SJSA1 (cell line): Measurements from ENCODE around the gene CKS2. TPM values are rescaled to one million over a fixed set of nuclear protein-coding genes. Genes with fewer than 3 reads are reported as not detected.

Experiments
- DNase-seq, 2 experiments: peaks; one replicate each; pipeline ENCODE4 v3.0.0-alpha.2; 2015 to 2020; ENCODE audit warnings: low spot score in 2 of 2, low read depth in 1 of 2
- H3K27ac ChIP-seq: fragments of 250-450 bp; sonication (Bioruptor Pico); 2 replicates; pipeline ENCODE4 v1.5.1; 2020; ENCODE audit warnings: mild to moderate bottlenecking, moderate library complexity
- H3K27me3 ChIP-seq: fragments of 250-450 bp; sonication (Bioruptor Pico); replicated peaks from 2 replicates; pipeline ENCODE4 v1.5.1; 2020; ENCODE audit warnings: mild to moderate bottlenecking, moderate library complexity
- H3K36me3 ChIP-seq: fragments of 250-450 bp; sonication (Bioruptor Pico); 2 replicates; pipeline ENCODE4 v1.5.1; 2020; ENCODE audit warnings: mild to moderate bottlenecking
- H3K4me1 ChIP-seq: fragments of 250-450 bp; sonication (Bioruptor Pico); replicated peaks from 2 replicates; pipeline ENCODE4 v1.6.1; 2021; ENCODE audit warnings: mild to moderate bottlenecking
- H3K4me3 ChIP-seq: fragments of 250-450 bp; sonication (Bioruptor Pico); 2 replicates; pipeline ENCODE4 v1.5.1; 2020; ENCODE audit warnings: mild to moderate bottlenecking
- H3K9me3 ChIP-seq: fragments of 250-450 bp; sonication (Bioruptor Pico); replicated peaks from 2 replicates; pipeline ENCODE4 v1.5.1; 2020; ENCODE audit warnings: mild to moderate bottlenecking
- total RNA-seq: library from RNA; depleted of rRNA; stranded (reverse); fragments of >200 nt; shearing (Covaris generic); gene quantifications from 2 replicates; pipeline ENCODE4 v1.2.3, GENCODE V29; 2014; rRNA removed

The CKS2 gene
- total RNA-seq, 1 experiment from 2014 or later, result 327 TPM

GRCh38 chr9:89360465-89360864 is 49.5 kb downstream of the CKS2 start:
- Histone ChIP-seq H3K36me3 (peaks cover 32% of the 10 kb centered on the region), H3K4me3 (no peak overlapping the region), H3K27me3 (no peaks in the 10 kb centered on the region), H3K27ac (no peak overlapping the region), H3K4me1 (no peaks in the 10 kb centered on the region), H3K9me3 (no peaks in the 10 kb centered on the region)
- peak in 1 of 2 experiments; percentile 11 for DNase-seq

- no peaks in the 10 kb centered on the region for H3K4me1 ChIP-seq
- no peak overlapping the region for H3K27ac ChIP-seq
- no peak overlapping the region for H3K4me3 ChIP-seq
Observed at GRCh38 chr9:89361031-89361430, 50.0 kb downstream of the CKS2 start.

GRCh38 chr9:89361816-89362646 is 51.0 kb downstream of the CKS2 start:
- Histone ChIP-seq H3K4me3 (no peak overlapping the region), H3K9me3 (no peaks in the 10 kb centered on the region), H3K27ac (no peak overlapping the region), H3K4me1 (peaks cover 6% of the 10 kb centered on the region; the same call in 1 of the 2 replicates), H3K36me3 (peaks cover 32% of the 10 kb centered on the region), H3K27me3 (no peaks in the 10 kb centered on the region)
- DNase-seq, result no peak

More at GRCh38 chr9:89361031-89361430, 50.0 kb downstream of the CKS2 start:
- no peaks in the 10 kb centered on the region for H3K27me3 ChIP-seq
- H3K9me3 ChIP-seq, result no peaks in the 10 kb centered on the region
- peaks cover 32% of the 10 kb centered on the region for H3K36me3 ChIP-seq
- no peak for DNase-seq

GRCh38 chr9:89362647-89363310 is 51.8 kb downstream of the CKS2 start:
- H3K4me3 ChIP-seq, result no peak overlapping the region
- no peak overlapping the region for H3K27ac ChIP-seq
- H3K4me1 ChIP-seq, result peaks cover 6% of the 10 kb centered on the region; the same call in 1 of the 2 replicates
- no peaks in the 10 kb centered on the region for H3K9me3 ChIP-seq
- DNase-seq, result no peak
- peaks cover 27% of the 10 kb centered on the region for H3K36me3 ChIP-seq
- H3K27me3 ChIP-seq, result no peaks in the 10 kb centered on the region

GRCh38 chr9:89363311-89363670 is 52.3 kb downstream of the CKS2 start:
- peaks cover 6% of the 10 kb centered on the region; the same call in 1 of the 2 replicates for H3K4me1 ChIP-seq
- H3K27me3 ChIP-seq, result no peaks in the 10 kb centered on the region
- H3K27ac ChIP-seq, result no peak overlapping the region
- peaks cover 22% of the 10 kb centered on the region for H3K36me3 ChIP-seq
- no peak overlapping the region for H3K4me3 ChIP-seq
- no peaks in the 10 kb centered on the region for H3K9me3 ChIP-seq
- no peak for DNase-seq

GRCh38 chr9:89363921-89364665 is 53.1 kb downstream of the CKS2 start:
- no peak overlapping the region for H3K27ac ChIP-seq
- DNase-seq, result no peak

GRCh38 chr9:89364666-89365531 is 53.9 kb downstream of the CKS2 start:
- H3K36me3 ChIP-seq, result peaks cover 21% of the 10 kb centered on the region
- H3K4me1 ChIP-seq, result peaks cover 6% of the 10 kb centered on the region; the same call in 1 of the 2 replicates
- no peaks in the 10 kb centered on the region for H3K9me3 ChIP-seq
- no peak for DNase-seq
- no peak overlapping the region for H3K4me3 ChIP-seq
- no peaks in the 10 kb centered on the region for H3K27me3 ChIP-seq
- no peak overlapping the region for H3K27ac ChIP-seq

More at GRCh38 chr9:89363921-89364665, 53.1 kb downstream of the CKS2 start:
- Histone ChIP-seq H3K9me3 (no peaks in the 10 kb centered on the region), H3K4me1 (peaks cover 6% of the 10 kb centered on the region; the same call in 1 of the 2 replicates), H3K36me3 (peaks cover 22% of the 10 kb centered on the region), H3K27me3 (no peaks in the 10 kb centered on the region), H3K4me3 (no peak overlapping the region)

GRCh38 chr9:89365532-89365912 is 54.5 kb downstream of the CKS2 start:
- H3K36me3 ChIP-seq, result peaks cover 15% of the 10 kb centered on the region

More at GRCh38 chr9:89365532-89365912, 54.5 kb downstream of the CKS2 start:
- H3K4me1 ChIP-seq, result peaks cover 6% of the 10 kb centered on the region; the same call in 1 of the 2 replicates
- H3K9me3 ChIP-seq, result no peaks in the 10 kb centered on the region
- H3K4me3 ChIP-seq, result no peak overlapping the region
- no peak for DNase-seq
- H3K27ac ChIP-seq, result no peak overlapping the region
- H3K27me3 ChIP-seq, result no peaks in the 10 kb centered on the region

Other genes with a start within 250 kb of the CKS2 start
- gene SHC3, start 132.4 kb upstream of the CKS2 start, total RNA-seq, result 0.16 and 0.34 TPM in 2 replicates
- 13.5 and 25.5 TPM in 2 replicates for gene SECISBP2, start 7.3 kb downstream of the CKS2 start, total RNA-seq
- 0.03 and 0.37 TPM in 2 replicates for gene SEMA4D, start 186.9 kb downstream of the CKS2 start, total RNA-seq